SK-N-DZ (cell line): ENCODE data around the gene B2M. TPM values are rescaled to one million over a fixed set of nuclear protein-coding genes. Genes with fewer than 3 reads are reported as not detected.
"Not testable (repeated sequence)": the region's sequence is repeated elsewhere in the genome, so short reads cannot be mapped to it uniquely, and the experiment has no call there.

Experiments
- DNase-seq: peaks from one replicate; pipeline ENCODE4 v3.0.0-alpha.2; 2015; ENCODE audit warnings: low spot score
- polyA plus RNA-seq, 2 experiments: library from polyadenylated mRNA; depleted of rRNA; stranded (reverse); fragments of >200 nt; gene quantifications; 2 replicates each; pipeline ENCODE4 v1.2.3, GENCODE V29; 2014

Gene B2M
- polyA plus RNA-seq (2014; cell fraction: cytosol; rRNA removed): 363 and 382 TPM in 2 replicates
- 158 and 221 TPM in 2 replicates for polyA plus RNA-seq (2014; cell fraction: nucleus; rRNA removed)

DNA sequence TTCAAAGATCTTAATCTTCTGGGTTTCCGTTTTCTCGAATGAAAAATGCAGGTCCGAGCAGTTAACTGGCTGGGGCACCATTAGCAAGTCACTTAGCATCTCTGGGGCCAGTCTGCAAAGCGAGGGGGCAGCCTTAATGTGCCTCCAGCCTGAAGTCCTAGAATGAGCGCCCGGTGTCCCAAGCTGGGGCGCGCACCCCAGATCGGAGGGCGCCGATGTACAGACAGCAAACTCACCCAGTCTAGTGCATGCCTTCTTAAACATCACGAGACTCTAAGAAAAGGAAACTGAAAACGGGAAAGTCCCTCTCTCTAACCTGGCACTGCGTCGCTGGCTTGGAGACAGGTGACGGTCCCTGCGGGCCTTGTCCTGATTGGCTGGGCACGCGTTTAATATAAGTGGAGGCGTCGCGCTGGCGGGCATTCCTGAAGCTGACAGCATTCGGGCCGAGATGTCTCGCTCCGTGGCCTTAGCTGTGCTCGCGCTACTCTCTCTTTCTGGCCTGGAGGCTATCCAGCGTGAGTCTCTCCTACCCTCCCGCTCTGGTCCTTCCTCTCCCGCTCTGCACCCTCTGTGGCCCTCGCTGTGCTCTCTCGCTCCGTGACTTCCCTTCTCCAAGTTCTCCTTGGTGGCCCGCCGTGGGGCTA lies at the start of gene B2M, which contains the start of gene PATL2:
B2M (plus strand) TSS at position 422 of the 647 bp plus-strand sequence; CDS start at position 452, 30 bp downstream.
PATL2 (minus strand) TSS at position 228 of the 647 bp plus-strand sequence. CDS start 34,833 bp downstream, outside the sequence.
- DNase-seq: peak; percentile 96

DNA sequence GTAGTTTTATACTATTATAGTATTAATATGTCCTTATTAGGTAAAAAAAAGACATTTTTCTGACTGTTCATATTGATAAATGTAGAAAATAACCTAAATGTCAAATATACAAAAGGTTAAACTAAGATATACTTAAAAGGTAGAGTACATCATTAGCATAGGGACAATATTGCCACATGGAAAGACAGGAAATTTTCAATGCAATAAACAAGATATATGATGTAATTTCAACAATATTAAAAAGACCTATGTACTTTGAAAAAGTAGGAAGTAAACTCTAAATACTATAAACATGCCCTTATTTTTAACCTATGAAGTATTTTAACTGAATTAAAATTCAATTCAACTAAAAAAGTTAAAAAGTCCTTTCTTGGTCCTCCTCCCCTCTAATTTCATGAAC lies 49.7 kb upstream of the B2M start:
- DNase-seq: no peak

DNA sequence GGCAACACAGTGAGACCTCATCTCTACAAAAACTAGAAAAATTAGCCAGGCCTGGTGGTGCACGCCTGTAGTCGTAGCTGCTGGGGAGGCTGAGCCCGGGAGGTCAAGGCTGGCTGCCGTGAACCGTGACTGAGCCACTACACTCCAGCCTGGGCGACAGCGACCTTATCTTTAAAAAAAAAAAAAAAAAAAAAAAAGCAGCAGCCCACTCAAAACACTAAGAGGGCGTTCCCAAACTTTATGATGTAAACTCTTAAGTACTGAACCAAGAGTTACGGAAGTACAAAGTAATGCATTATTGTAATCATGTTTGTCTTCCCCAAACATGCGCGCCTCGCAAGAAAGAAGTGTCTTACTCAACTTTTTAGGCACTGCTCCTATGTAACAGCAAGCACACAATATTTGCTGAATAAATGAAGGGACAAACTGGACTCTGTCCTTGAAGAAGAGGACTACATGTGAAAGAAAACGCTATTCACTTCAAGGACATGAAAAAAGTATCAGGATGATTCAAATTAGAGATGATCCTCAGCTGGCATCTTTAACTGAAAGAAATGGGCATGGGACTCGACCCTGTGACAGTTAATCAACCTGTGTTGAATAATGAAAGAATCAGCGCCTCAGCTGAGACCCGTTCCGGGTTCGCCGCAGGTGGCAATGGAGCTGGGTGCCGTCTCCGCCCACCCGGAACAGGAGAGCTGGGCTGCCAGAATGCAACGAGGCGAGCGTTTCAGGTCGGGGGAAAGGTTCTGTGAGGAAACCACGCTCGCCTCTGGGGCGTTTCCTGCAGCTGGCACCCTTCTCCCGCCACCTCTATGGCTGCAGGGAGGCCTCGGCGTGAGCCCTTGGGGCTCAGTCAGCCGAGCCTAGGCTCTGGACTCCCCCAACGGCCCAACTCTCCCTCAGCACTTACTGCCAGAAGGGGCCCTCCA lies 48.6 kb upstream of the B2M start:
- DNase-seq: no peak

DNA sequence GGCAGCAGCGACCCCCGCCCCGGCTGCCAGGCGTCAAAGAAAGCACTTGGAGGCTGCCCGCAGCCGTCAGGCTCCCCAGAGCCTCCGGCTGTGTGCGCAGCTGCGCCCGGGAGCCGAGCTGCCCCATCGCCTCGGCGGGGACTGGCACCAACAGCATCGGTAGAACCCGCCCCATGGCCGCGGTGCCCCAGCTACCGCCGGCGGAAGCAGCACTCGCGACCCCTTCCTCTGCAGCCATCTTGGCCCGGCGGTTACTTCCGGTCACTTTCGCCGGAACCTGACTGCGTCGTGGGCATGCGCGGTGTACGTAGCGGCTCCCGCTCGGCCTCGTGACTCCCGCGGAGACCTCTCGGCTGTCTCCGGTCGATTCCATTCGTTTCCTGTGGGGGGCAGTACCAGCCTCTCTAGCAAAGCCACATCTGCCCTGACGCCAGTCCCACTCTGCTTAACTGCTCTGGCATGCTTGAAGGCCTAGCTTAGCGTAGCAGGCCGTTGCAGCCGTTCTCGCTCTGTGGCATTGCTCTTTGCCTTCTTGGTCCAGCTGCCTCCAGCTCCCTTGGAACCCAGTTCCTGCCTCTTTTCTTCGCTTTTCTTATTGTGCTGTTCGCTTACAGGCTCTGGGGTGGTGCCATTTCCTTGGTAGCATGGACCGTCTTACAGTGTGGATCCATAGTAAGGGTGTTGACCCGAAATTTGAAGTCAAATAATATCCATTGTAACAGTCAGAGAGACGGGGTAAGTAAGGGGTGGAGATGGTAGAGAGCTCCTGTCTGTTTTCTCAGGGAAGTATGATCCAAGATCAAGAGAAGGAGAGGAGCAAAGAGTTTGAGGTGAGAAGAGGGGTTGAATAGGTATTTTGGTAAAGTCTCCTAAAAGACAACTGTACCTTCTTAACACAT lies 47.7 kb upstream of the B2M start, which contains the start of gene SPG11:
SPG11 (minus strand) TSS at position 253 of the 899 bp plus-strand sequence; CDS start at position 238, 15 bp downstream.
- peak; percentile 98 for DNase-seq

DNA sequence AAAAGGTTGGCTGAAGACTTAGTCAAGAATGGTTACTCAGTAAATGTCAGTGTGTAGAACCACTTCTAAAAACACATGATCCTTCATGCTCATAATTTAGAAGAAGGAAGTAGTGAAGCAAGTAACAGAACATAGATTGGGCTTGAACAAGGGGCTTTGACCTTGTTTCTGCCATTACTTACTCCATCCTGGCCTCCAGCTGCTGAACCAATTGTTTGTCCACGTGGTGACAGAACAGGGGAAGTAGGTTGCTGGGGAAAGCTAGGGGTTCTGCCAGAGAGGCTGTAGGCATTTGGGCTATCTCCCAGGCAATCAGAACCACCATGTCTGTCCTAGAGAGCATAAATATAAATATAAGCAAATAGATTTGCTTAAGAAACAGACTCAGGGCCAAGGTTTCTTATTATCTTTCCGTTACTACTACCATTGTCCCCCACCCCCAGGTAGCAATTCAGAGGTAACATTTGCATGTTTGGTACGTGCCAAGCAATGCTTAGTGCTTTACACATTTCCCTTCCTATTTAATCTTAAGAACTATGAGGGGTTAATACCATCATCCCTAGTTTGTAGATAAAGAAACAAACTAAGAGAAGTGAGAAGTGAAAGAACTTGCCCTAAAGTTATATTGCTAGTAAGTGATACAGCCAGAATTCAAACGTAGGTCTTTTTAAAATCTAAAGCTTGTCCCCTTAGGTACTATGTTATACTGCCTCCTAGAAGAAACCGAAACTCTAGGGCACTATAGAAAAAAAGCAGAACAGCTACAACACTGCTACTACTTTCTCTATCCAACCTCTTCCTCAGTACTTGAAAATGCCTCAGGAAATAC lies 44.9 kb upstream of the B2M start:
- no peak for DNase-seq

DNA sequence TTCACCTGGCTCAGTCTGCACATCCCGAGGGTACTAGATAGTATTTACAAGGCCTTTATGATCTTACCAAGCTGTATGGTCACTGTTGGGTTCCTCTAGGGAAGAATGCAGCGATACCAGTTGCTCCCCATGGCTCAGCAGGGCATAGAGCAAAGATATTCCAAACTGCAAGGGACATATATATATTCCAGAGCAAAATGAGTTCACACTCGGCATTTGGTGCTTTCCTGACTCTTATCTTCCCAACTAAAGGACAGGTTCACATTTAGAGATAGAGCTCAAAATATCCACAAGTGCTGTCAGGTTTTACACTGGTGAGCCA lies 44.3 kb upstream of the B2M start:
- DNase-seq: no peak

DNA sequence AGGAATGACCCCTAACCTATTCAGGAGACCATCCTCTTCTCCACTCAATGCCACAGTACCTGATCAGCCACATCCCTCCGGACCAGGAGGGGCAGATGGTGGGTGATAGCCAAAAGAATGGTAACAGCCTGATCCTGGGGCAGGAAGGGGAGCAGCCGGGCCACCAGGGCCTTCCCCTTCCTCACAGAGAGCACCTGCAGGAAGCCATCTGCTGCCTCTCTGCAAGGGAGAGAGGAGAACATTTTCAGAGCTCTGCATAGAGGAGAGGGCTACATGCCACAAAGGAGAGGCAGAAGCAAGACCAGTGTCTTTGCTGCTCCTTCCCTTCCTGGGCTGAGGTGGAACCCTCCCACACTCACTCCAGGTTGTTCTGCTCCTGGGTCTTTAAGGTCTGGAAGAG lies 42.4 kb upstream of the B2M start:
- no peak for DNase-seq

DNA sequence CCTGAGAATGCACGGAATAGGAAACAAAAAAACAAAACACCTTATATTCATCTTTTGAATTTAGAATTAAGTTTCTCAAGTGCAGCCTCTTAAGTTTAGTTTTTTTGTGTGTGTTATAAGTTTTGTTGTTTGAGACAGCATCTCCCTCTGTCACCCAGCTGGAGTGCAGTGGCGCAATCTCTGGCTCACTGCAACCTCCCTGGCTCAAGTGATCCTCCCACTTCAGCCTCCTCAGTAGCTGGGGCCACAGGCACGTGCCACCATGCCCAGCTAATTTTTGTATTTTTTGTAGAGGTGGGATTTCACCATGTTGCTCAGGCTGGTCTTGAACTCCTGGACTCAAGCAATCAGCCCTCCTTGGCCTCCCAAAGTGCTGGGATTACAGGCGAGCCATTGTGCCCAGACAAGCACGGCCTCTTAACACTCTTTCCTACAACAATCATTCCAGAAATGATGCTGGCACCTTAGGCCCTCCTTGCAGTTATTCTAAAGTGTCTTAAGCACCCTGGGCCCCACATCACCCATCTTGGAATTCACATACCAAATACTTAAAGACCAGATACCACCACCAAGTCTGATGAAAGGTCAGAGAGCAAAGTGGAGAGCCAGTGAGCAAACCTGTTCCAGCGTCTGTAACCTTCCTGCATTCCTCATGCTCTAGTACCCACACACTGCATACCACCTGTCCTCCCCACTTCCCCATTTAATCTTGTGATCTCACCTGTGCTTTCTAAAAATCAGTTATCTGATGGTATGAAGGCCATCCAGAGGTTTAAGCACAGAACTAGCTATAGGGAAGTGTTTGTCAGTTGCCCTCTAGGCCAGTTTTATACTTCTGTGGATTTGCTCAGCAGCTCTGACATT lies 41.0 kb upstream of the B2M start:
- no peak for DNase-seq

DNA sequence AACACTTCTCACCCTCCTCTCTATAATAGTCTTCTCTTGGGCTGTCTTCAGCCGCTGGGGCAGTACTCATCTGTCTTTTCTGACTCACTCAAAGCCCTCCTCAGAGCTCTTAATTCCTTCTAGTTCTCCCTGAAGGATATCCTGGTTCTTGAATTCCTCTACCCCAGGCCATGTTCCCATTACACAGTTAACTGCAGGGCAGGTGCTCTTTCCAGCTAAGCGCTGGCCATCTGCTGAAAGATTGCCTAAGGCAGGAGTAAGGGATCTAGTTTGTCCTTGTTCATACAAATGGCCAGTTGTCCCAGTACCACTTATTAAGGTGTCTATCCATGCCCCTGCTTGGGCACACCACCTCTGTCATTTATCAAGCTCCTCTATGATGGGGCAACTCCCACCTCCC lies 37.7 kb upstream of the B2M start:
- no peak for DNase-seq

DNA sequence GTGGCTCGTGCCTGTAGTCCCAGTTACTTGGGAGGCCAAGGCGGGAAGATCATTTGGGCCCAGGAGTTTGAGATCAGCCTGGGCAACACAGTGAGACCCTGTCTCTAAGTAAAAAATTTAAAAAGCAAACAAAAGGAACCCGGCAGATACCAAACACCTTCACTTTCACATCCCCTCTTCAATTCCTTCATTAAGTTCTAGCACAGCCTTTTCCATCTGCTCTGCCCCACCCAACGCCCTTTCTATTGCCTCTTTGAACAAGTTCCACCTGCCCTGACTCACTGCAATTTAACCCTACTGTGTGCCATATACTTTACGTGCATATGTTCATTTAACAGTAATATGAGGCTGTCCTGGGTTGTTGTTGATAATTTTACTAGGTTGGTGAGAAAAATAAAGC lies 35.4 kb upstream of the B2M start:
- DNase-seq: no peak

DNA sequence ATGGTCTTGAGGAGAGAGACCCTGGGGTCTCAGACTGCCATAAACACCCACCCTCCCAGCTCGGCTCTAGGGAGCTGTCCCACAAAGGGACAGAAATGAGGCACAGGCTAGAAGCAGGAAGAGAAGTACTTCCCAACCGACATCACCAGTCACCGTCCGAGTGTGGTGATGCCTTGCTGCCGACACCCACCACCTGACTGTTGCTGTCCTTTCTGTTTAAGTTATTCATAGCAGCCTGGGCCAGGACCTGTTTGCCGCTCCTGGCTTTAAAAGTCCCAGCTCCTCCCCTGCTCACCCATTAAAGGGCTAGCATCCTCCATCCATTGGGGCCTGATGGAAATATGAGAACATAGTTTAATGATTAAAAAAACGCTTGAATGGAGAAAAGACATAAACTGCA lies 34.6 kb upstream of the B2M start:
- DNase-seq: no peak

DNA sequence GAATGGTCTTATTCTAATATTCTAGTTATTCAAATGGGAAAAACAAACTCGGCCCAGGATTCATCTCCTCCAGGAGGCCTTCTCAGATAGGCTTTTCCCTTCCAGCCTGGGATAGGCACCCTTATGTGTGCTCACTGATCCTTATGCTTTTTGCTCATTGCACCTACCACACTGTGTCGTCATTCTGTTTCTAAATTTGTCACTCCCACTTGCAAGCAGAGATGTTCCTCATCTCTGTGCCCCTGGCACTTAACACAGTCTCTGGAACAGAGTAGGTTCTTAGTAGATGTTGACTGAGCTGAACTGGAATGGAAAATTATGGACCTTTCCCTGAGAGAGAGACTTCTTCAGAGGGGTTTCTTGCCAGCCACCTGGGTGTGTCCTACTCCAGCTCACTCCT lies 29.1 kb upstream of the B2M start:
- no peak for DNase-seq

DNA sequence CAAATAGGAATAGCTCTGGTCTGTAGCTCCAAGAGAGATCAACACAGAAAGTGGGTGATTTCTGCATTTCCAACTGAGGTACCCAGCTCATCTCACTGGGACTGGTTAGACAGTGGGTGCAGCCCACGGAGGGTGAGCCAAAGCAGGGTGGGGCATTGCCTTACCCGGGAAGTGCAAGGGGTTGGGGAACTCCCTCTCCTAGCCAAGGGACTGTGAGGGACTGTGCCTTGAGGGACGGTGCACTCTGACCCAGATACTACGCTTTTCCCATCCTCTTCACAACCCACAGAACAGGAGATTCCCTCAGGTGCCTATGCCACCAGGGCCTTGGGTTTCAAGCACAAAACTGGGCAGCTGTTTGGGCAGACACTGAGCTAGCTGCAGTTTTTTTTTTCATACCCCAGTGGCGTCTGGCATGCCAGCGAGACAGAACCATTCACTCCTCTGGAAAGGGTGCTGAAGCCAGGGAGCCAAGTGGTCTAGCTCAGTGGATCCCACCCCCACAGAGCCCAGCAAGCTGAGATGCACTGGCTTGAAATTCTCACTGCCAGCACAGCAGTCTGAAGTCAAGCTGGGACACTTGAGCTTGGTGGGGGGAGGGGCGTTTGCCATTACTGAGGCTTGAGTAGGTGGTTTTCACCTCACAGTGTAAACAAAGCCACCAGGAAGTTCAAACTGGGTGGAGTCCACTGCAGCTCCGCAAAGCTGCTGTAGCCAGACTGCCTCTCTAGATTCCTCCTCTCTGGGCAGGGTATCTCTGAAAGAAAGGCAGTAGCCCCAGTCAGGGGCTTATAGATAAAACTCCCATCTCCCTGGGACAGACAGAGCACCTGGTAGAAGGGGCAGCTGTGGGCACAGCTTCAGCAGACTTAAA lies 28.3 kb upstream of the B2M start:
- DNase-seq: not testable (repeated sequence)

DNA sequence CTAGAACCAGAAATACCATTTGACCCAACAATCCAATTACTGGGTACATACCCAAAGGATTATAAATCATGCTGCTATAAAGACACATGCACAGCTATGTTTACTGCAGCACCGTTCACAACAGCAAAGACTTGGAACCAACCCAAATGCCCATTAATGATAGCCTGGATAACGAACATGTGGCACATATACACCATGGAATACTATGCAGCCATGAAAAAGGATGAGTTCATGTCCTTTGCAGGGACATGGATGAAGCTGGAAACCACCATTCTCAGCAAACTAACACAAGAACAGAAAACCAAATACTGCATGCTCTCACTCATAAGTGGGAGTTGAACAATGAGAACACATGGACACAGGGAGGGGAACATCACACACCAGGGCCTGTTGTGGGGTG lies 22.0 kb upstream of the B2M start:
- DNase-seq: not testable (repeated sequence)

DNA sequence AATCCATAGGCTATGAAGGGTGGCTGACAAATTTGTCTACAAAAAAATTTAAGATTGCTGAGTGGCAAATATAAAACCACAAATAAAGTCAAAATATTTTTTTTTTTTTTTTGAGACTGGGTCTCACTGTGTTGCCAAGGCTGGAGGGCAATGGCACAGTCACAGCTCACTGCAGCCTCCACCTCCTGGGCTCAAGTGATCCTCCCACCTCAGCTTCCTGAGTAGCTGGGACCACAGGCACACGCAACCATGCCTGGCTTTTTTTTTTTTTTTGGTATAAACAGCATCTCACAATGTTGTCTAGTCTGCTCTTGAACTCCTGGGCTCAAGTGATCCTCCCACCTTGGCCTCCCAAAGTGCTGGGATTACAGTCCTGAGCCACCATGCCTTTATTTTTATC lies 21.1 kb upstream of the B2M start:
- DNase-seq: not testable (repeated sequence)

DNA sequence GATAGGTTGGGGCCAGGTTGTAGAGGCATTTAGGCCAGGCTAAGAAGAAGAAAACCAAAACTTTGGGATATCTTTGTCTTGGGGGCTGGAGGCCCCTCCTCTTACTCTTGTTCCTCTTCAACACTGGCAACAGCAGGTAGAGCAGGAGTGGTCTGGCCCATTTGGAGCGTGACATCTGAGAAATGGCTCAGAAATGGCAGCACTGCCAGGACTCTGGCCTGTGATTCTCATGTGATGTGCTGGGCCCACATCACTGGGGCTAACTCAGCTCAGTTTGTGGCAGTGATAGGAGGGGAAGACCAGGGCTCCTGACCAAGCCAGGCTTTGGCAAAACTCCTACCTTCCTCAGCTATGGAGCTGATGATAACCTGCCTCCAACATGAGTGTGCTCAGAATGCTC lies 18.7 kb upstream of the B2M start:
- DNase-seq: no peak

DNA sequence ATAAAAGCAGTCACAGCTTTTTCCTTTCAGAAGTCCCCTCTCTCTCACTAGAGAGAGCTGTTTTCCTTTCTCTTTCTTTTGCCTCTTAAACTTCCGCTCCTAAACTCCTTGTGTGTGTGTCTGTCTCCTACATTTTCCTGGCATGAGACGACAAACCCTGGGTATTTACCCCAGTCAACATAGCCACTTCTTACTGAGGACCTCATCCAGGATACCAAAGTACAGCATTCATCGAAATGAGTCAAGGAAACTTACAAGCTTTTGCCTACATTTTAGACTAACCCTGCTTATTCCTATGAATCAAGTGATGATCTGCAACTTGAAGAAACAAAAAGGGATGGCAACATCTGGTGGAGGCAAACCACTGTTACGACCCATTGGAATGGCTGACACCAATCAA lies 16.9 kb upstream of the B2M start:
- no peak for DNase-seq

DNA sequence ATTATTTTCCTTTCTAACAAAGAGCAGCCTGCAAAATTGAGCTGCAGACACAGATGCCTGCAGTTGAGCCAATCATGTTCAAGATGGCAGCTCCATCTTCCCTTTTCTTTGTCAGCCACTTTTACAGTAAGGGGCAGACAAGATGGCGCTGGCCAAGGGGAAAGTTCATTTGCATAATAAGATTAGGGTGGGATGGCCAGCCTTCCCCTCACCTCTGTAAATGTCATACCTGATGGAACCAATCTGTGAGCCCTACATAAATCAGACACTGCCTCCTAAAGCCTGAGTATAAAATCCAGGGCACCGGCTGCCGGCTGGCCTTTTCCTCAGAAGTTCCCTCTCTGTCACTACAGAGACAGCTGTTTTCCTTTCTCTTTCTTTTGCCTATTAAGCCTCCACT lies 16.0 kb upstream of the B2M start:
- DNase-seq: peak; percentile 80

DNA sequence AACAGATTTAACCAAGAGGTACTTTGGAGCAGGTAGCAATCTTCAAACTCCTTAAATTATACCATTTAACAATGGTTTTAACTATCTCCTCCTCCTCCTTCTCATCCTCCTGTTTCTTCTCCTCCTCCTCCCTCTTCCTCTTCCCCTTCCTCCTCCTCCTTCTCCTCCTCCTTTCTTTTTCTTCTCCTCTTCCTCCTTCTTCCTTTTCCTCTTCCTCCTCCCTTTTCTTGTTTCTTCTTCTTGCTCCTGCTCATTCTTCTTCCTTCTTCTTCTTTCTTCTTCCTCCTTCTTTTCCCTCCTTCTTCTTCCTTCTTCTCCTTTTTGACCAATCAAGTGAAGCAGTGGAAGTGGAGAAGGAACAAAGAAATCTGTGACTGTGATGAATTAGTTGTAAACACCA lies 14.3 kb upstream of the B2M start:
- DNase-seq: no peak
